Kasumi-1 (cell line): ENCODE data around the gene PITX2.
A peak's percentile ranks its signal among the peaks of the same experiment; 100 is the strongest.

Experiments used
- DNase-seq, 2 experiments: peaks; one replicate each; lab custom pipeline; 2025; lab: John Stamatoyannopoulos, UW

The PITX2 gene

DNA sequence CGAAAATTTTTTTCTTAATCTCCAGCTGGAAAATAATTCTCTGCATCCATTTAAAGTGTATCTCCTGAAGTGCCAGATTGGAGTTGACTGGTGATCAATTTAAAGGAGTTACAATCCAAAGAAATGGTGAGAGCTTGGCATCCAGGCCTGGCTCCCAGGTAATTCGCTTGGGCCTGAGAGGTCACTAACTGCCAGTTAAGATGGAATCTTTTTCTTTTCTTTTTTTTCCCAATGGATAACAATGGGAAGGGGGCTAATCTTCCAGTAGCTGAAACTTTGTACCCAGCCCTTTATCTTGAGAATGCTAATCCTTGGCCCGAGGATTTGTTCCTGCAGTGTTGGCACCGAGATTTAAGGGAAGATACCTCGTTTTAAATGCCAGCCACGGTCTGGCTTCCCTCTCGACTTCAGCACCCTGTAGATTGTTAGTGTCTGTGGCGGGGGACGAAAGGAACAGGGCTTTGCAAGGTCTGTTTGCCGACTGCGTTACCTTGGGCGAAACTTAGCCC is 13.3 kb upstream of the PITX2 start:
- DNase-seq, result no peak

DNA sequence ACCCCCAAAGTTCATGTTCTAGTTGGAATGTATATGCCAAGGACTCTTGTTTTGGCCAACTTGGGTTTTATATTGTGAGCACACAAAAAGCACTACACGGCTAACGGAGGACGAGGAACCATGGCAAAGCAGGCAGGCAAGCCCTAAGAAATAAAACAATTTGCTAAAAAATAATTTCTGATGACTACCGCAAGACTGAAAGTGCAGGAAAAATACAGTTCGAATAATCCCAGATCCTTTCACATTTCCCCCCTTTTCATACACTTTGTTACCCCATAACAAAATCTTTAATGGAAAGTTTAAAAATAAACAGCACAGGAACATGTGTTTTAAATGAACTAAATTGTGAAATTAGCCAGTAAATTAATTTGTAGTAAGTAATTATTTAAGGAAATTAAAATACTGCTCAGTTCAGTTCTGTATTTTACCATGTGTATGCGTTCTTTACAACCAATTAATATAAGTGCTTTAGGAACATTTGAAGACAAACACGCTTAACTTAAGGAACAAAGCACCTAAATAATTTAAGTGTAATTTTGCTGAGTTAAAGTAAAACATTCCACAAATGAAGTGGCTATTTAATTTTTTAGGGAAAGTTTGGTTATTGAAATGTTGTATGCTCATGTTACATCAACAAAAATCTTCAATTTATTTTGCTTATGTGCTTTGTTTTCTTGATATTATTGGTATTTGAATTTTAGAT is 12.4 kb upstream of the PITX2 start:
- DNase-seq, result no peak

- DNase-seq, result no peak
These were observed 11.7 kb upstream of the PITX2 start for GRCh38 chr4:110634350-110635162.

GRCh38 chr4:110633358-110634341 is 10.8 kb upstream of the PITX2 start:
- no peak for DNase-seq

DNA sequence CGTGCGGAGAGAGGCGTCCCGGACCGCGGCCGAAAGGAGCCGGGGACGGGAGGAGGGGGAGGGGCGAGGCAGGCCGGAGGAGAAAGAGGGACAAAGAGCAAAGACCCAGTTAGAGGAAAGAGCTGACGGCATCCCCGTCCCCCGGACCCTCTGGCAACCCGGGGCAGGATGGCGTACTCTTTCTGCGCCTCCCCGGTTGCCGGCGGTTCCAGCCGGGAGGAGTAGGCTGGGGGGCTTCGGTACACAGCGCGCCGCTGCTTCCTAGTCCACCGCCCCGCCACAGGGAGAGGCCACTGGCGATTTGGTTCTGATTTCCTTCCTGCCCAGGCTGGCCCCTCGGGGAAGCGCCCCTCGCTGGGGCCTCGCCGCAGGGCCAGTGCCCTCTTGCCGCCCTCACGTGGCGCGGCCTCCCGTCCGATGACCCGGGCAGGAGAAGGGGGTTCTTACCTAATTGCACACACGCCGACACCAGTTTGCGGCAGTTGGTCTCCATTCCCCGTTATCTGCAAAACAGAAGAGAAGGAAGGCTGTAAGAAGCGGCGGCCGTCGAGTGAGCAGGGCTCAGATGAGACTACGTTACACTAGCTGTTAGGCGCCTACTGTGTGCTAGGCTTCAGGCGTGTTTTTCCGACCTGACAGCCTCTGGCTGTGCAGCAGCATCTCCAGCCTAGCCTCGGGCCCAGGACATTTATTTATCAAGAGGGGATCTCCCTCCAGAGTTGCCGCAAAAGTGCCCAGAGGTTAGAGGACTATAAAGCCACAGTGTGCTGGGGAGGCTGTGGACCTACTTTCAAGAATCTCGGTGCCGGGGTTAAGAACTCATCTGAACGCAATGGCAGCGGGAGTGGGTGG is 9.9 kb upstream of the PITX2 start:
- no peak for DNase-seq

DNA sequence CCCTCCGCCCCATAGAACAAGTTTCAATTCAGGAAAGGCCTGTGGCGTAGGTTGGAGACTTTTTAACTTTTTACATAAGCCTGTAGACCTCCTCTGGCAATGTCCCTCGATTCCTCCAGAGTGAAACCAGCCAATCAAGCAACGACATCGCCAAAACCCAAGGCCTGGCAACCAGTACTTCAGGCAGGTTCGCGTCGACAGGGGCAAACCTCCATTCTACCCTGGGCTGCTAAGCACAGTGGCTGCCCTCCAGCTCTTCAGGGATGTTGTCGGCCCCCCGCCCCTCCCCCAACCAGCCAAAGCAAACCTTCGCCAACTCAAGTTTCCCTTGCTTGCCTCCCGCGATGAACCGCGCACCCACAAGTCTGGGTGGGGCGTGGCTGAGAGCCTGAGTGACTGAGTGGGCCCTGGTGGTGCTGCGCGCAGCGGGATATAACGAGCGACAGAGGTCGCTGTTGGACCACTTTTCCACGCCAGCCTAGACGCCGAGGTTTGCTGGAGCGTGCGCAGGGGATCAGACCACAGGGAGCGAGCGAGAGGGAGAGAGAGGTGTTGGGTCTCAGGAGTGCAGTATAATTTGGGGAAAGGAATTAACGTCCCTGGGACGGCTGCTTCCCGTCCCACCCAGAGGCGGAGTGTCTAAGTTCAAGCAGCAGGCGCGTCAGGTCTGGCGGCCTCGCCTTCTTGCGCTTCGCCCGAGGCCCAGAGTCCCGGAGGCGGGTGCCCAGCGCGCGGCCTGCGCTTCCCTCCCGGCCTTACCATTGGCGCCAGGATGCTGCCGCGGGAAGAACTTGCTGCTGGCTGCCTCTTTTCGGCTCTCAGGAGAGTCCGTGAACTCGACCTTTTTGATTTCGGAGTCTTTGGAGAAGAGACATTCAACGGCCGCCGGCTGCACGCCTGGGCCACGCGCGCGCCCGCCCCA is 9.0 kb upstream of the PITX2 start:
- DNase-seq, result peak; percentile 63 to 67

DNA sequence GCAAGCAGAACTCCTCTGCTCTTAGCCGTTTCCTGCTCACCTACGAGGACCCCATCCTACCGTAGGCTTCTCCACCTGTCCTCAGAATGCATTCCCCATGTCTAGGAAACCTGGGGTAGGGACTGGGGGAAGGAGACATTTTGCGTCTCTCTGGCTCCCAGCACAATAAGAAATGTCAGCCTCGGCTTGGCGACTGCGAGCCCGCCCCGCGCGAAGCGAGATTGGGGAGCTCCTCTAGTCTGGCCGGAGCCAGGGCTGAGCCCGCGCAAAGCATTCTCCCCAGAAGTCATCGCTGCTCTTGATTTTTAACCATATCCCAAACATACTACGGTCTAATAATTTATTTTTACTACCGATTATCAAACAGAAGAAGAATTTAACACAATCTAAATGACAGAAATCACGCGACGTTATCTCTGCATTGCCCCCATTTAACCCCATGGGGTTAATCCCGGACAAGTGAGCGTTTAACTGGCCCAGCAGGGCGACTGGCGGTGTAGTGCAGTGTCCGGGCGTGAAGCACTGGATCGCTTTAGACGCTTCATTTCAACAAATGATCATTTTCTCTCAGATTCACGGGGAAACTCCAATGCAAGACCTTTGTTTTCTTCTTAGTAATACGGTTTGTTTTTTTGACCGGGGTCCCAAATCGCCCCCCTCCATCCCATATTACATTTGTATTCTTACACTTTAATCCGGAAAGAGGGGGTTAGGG is 8.0 kb upstream of the PITX2 start:
- no peak for DNase-seq

DNA sequence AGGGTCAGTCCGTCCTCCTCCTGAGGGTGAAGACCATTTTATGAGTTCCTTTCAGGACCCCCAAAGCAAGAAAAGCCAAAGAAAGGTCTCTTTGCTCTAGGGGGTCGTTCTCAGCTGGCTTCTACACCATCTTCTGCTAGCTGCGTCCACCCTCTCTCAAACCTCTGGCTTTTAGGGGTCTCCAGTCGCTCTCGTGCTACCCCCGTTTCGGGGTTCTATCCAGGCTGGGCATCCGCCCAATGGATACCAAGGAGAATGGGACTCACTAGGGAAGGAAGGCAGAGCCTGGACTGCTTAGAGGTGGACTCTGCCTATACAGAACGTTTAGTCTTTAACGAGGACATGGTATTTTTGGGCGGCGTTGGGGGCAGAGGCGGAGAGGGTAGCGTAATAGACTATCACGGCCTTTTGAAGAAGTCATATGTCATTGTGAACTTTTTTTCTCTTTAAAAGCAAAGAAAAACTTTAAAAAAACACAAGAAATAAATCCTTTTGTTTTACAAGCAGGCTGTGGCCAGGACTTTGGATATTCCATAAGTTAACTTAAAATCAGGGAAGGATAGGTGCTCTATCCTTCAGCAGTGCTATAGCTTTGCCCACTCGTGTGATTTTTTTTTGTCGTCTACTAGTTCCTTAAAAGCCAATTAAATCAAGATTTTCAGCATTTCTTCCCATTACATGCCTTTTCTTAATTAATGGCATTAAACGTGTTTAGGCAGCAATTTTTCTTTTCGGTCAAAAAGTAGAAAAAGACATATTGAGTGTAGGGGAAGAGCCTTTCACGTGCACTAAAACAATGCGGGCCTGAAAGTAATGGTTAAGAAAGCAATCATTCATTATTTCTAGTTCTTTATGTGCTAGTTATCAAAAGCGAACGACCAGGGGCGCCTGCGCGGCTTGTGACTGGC is 7.2 kb upstream of the PITX2 start:
- DNase-seq, result no peak

DNA sequence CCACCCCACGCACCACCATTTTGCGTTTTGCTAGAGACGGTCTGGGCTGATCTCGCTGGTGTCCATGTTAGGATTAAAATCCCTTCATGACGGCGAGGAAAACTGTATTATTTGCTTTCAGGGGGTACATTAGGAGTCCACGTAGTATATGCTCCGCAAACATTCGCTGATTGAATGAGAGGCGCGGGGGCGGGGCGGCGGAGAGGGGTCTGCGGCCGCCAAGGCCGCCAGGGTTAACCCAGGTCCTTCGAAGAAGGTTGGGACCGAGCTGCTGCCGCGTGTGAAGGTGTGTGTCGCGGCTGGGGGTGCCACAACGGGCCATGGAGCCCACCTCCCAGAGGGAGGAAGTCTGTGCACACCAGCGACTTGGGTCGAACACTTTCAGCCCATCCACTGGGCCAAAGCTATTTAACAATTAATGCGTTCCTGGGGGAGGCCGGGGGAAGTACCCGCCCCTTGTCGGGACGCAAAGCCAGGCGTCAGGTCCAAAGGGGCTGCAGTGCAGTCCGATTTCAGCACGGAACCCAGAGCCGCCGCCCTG is 6.4 kb upstream of the PITX2 start:
- DNase-seq, result no peak

DNA sequence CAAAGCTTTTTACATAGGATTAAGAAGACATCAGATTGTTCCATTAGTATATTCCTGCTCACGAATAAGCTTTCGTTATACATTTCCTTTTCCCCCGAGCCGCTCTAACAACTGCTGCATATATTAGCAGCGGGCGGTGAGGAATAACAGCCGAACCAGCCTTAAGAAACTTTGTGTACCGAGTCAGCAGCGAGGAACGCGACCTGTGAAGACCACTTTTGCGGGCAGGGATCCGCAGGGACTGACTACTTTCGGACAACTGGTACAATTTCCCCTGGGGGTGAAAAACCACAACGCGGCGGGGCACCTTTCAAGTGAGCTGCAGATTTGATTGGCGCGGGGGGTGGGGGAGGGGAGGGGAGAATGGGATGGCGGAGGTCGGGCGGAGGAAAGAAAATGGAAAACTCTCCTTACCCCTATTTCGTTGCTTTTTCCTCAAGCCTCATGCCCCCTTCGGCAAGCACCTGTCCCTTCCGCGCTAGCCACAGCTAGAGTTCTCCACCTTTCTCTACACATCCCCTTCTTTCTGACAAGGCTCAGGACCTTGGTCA is 5.9 kb upstream of the PITX2 start:
- no peak for DNase-seq

DNA sequence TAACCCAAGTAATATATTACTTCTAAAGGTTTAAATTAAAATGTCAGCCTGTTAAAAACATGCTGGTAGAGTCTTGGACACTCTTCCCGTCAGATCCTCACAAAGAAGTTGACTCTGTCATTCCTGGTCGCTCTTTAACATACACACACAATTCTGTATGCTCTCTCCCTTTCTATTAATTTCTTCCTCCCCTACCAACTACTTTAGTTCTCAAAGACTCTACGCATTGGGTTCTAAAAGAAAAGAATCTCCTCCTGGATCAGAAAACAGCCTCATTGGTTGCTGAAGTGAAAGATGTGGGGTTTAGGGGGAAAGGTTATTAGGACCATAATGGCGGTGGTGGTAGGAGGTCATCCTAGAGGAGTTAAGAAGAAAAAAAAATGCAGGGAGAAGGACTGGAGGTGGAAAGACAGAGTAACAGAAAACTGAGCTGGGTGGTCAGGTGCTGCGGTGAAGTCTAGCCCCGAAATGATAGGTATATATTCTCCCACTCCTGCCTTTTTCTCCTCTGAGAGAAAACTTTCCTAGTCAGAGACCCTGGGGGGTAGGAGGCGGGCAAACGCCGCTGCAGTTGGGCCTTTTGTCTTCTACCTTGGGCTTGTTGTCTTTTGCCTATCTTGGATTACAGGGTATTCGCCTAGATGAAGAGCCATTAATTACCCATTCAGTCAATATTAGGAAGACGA is 5.2 kb upstream of the PITX2 start:
- DNase-seq, result no peak

GRCh38 chr4:110626532-110627153 is 3.8 kb upstream of the PITX2 start:
- no peak for DNase-seq

DNA sequence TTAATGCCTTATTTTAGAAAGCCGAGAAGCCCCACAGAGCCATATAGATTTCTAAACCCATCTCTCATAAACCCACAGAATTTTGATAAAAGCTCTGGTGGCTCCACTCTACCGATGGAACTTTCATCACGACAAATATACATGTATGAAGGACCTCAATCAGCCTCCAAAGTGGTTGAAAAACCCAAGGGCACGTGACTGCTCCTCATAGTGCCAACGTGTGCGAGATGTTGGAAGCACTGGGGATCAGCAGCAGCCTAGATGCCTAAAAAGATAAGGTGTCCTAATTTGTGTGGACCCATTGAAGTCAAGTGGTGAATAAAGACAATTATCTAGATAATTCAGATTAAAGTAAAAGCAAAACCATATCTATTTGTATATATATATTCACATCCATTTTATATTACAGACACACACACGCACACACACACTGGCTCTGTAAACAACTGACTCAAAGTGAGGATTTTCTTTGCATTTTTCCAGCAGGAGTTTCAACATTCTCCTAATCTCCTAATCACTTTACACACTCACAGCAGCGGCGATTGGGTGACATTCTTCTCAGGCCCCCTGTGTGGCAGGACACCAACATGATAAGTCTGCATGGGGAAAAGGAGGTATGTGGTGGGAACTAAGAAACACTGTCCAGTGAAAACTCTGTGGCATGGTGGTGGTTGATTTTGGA is 2.8 kb upstream of the PITX2 start:
- no peak for DNase-seq

GRCh38 chr4:110624904-110625494 is 2.1 kb upstream of the PITX2 start:
- DNase-seq, result no peak

DNA sequence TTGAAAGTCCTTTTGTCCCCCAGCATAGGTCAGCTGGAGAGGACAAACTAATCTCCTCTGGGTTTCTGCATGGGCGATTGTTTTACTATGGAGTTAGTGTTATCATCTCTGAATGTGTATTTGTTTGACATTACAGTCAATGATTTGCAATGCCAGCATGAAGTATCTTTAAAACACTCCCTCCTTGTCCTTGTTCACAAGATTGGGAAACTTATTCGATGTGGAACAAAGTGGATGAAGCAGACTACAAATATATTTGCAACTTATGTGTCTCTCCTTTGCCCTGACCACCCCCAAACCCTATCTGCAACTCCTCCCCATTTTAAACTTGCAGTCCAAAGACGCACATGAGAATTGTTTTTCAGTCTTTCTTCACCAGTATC is 1.5 kb upstream of the PITX2 start:
- DNase-seq, result no peak
